HFFc6 (cell line): ENCODE measurements around the gene FAM131C. TPM values are rescaled to one million over a fixed set of nuclear protein-coding genes. Genes with fewer than 3 reads are reported as not detected.

Experiments
- DNase-seq: peaks from one replicate; pipeline ENCODE4 v3.0.0-alpha.2; 2018
- H3K27ac Mint-ChIP-seq: 2 replicates; pipeline ENCODE4 v1.8.0; 2020; ENCODE audit warnings: mild to moderate bottlenecking, mixed read lengths
- H3K27me3 Mint-ChIP-seq: 2 replicates; pipeline ENCODE4 v1.8.0; 2021; ENCODE audit warnings: mild to moderate bottlenecking, moderate library complexity, mixed read lengths; ENCODE audit not compliant: insufficient read depth
- H3K36me3 Mint-ChIP-seq: 2 replicates; pipeline ENCODE4 v1.8.0; 2021; ENCODE audit warnings: low read depth, mixed read lengths
- H3K4me1 Mint-ChIP-seq: 2 replicates; pipeline ENCODE4 v1.8.0; 2020; ENCODE audit warnings: low read depth, mixed read lengths
- H3K4me3 Mint-ChIP-seq: 2 replicates; pipeline ENCODE4 v1.8.0; 2020; ENCODE audit warnings: mild to moderate bottlenecking, moderate library complexity, mixed read lengths
- H3K9me3 Mint-ChIP-seq: 2 replicates; pipeline ENCODE4 v1.8.0; 2020; ENCODE audit warnings: mild to moderate bottlenecking, mixed read lengths
- CTCF ChIP-seq: fragments of 200-600 bp; sonication (generic); IDR thresholded peaks from 2 replicates; pipeline ENCODE4 v1.5.0; 2021; ENCODE audit warnings: antibody characterized with exemption, mild to moderate bottlenecking
- total RNA-seq, 6 experiments: library from RNA; stranded (reverse); fragmentation: NEBNext Ultra II Directional; extraction: Animal tissue kit (Norgen Biotek cat#: 25700); gene quantifications; 2 replicates in 1 of 6; 3 replicates in 5 of 6; pipeline ENCODE4 v1.2.3, GENCODE V29; 2021

FAM131C gene
- total RNA-seq, 6 experiments from 2014 or later = 0.26 to 1.3 (median 0.74) TPM

GRCh38 chr1:16076031-16076864, 2.8 kb upstream of the FAM131C start:
- Mint-ChIP-seq H3K4me3 (peak overlapping the region; percentile 68), H3K36me3 (no peaks in the 10 kb centered on the region), H3K9me3 (no peaks in the 10 kb centered on the region), H3K4me1 (peaks cover 47% of the 10 kb centered on the region), H3K27ac (peak overlapping the region; percentile 93), H3K27me3 (peaks cover 10% of the 10 kb centered on the region; the same call in 1 of the 2 replicates)
- peak; percentile 95 for DNase-seq
- no peak for TF ChIP-seq CTCF

GRCh38 chr1:16075337-16076030, 2.0 kb upstream of the FAM131C start:
- Mint-ChIP-seq H3K9me3 (no peaks in the 10 kb centered on the region), H3K27ac (peak overlapping the region; percentile 93), H3K4me1 (peaks cover 47% of the 10 kb centered on the region), H3K27me3 (peaks cover 10% of the 10 kb centered on the region; the same call in 1 of the 2 replicates), H3K4me3 (peak overlapping the region; percentile 68), H3K36me3 (no peaks in the 10 kb centered on the region)
- peak; percentile 51 for DNase-seq
- no peak for TF ChIP-seq CTCF

- no peak for TF ChIP-seq CTCF
- peaks cover 47% of the 10 kb centered on the region for H3K4me1 Mint-ChIP-seq
- H3K9me3 Mint-ChIP-seq = no peaks in the 10 kb centered on the region
- H3K36me3 Mint-ChIP-seq = no peaks in the 10 kb centered on the region
- no peak for DNase-seq
- H3K27ac Mint-ChIP-seq = 0 out of 2 replicates have a peak overlapping the region, but pooled peaks have one; percentile 68
- H3K4me3 Mint-ChIP-seq = peak overlapping the region; percentile 82
- H3K27me3 Mint-ChIP-seq = peaks cover 10% of the 10 kb centered on the region; the same call in 1 of the 2 replicates
These were observed 766 bp upstream of the FAM131C start for GRCh38 chr1:16074217-16074616.

- H3K4me1 Mint-ChIP-seq = peaks cover 50% of the 10 kb centered on the region
- no peak overlapping the region for H3K27ac Mint-ChIP-seq
- H3K4me3 Mint-ChIP-seq = no peak overlapping the region
- peaks cover 11% of the 10 kb centered on the region; the same call in 1 of the 2 replicates for H3K27me3 Mint-ChIP-seq
- H3K9me3 Mint-ChIP-seq = no peaks in the 10 kb centered on the region
- DNase-seq = no peak
- peak; percentile 28 for TF ChIP-seq CTCF
- H3K36me3 Mint-ChIP-seq = no peaks in the 10 kb centered on the region
These were observed 601 bp downstream of the FAM131C start for GRCh38 chr1:16072616-16073484.

- Mint-ChIP-seq H3K36me3 (no peaks in the 10 kb centered on the region), H3K27ac (no peak overlapping the region; the same call in 1 of the 2 replicates), H3K9me3 (no peaks in the 10 kb centered on the region), H3K4me3 (no peak overlapping the region), H3K4me1 (peaks cover 48% of the 10 kb centered on the region), H3K27me3 (peaks cover 11% of the 10 kb centered on the region; the same call in 1 of the 2 replicates)
- no peak for TF ChIP-seq CTCF
- DNase-seq = no peak
These were observed 1.4 kb downstream of the FAM131C start for GRCh38 chr1:16072095-16072494.
